Endothelial cell of hepatic sinusoid (primary cell): ENCODE measurements around the gene PERP.

ENCODE experiments used
- in situ Hi-C: cut with HindIII; loops from 2 replicates; pipeline ENCODE4 v1.10.0; 2017; ENCODE audit warnings: low sequenced_read_pairs

PERP gene

DNA sequence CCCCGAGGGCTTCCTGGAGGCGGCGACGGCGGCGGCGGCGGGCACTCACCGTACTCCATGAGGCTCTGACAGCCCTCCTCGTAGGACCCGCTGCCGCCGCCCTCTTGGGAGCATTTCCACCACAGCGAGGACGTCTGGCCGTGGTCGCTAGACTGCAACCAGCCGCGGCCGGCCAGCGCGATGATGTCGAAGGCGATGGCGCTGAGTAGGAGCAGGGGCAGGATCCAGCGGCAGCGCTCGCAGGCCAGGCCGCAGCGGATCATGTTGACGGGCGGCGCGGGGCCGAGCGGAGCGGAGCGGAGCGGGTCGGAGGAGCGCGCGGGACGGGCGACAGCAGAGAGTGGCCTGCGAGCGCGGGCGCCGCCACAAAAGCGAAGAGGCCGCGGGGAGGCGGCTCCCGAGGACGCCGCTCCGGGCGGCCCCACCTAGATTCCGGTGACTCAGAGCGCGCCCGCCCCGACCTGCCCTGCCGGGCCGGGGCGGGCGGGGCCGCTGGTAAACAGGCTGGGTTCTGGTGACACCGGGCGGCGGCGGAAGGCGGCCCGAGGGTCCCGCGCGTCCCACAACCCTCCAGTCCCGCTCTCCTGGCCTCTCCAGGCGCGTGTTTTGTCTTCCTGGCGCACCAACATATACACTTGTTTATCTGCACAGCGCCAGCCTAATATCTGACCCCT, at the start of gene PERP:
TSS of gene PERP (minus strand) at position 342 of the 674 bp plus-strand sequence. CDS start at position 263, 79 bp downstream.
- in situ Hi-C loops: no loop called here

DNA sequence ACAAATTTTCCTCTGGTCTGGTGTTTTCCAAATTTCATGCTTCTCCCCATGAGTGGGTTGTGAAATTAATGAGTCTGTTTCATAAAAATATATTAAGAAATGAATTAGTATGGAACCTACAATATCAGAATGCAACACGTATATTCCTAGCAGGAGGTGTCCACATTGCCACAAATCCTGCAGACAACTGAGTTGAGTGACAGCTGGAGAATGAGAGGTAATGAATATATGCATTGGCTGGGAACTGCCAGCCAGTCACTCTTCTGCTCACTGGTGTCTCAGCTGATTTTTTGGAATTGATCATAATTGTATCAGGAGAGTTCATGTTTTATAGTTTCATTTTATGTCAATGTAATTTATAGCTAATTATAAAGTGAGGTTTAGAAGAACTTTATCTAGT, 48.2 kb upstream of the PERP start:
- in situ Hi-C loops: no loop called here

DNA sequence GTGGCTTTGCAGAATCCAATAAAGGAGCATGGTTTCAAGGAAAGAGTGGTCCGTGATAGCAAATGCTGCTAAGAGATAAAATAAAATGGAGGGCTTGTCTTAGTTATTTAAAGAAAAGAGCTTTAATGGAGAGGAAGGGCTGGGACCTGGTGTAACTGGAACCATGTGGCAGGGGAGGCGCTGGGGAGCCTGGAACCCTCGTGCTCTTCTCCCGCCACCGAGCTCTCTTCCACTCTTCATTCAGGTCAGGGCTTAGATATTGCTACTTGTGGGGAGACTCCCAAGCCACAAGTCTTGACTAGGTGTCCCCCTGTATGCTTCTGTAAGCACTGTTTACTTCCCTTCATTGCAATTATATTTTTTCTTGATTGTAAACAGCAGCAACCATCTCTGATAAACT, 39.3 kb upstream of the PERP start:
- in situ Hi-C loops: no loop called here

DNA sequence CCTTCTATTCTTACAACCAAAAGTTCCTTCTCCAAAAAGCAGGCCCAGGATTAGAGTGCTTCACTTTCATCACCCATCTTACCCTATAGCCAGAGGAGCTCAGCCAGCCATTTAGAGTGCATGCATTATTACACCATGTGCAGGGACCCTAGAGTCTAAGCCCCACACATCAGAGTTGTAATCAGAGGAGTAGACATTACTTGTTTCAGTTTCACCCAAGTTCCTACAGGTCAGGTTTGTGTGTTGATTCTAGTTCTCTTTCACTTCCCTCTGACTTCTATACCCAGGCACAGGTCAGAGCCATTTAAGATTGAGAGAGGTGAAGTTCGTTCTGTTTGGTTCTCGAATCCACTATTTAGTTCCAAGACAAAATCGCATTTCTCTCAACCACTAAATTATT, 38.2 kb upstream of the PERP start:
- in situ Hi-C loops: no loop called here

DNA sequence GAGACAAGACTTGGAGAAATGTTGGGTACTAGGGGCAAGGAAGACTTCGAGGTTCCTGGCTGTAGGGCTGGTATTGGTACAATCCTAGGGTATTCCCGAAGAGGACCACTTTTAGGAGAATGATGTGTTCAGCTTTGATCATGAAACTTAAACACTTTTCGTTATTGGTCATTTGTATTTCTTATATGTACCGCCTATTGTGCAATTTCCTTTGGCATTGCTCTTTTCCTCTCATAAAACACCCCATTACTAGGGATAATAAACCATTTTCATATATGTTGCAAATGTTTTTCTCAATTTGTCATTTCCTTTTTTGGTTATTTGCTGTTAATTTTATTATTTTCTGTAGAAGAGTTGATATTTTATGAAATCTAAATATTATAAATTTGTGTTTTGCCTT, 35.6 kb upstream of the PERP start:
- in situ Hi-C loops: no loop called here

DNA sequence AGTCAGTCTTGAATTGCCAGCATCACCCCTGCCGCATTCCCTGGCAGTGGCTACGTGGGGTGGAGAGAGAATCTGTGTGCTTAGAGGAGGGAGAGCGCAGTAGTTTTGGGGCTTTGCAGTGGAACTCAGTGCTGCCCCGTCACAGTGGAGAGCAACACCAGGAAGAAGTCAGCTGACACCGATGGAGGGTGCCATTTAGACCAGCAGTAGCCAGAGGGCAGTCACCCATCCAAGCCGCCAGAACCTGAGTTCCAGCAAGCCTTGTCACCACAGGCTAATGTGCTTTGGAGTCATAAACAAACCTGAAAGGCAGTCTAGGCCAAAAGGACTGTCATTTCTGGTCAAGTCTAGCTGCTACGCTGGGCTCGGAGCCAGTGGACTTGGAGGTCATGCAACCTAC, 22.0 kb upstream of the PERP start:
- in situ Hi-C loops: no loop called here

DNA sequence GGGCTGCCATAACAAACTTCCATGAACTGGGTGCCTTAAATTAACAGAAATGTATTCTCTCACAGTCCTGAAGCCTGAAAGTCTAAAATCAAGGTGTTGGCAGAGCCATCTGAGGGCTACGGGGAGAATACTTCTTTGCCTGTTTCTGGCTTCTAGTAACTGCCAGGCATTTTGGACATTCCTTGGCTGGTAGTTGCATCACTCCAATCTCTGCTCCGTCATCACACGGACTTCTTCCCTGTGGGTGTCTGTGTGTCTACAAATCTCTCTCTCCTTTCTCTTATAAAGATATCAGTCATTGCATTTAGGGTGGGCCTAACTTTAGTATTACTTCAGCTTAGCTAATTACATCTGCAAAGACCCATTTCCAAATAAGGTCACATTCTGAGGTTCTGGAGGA, 20.9 kb upstream of the PERP start:
- in situ Hi-C loops: no loop called here

DNA sequence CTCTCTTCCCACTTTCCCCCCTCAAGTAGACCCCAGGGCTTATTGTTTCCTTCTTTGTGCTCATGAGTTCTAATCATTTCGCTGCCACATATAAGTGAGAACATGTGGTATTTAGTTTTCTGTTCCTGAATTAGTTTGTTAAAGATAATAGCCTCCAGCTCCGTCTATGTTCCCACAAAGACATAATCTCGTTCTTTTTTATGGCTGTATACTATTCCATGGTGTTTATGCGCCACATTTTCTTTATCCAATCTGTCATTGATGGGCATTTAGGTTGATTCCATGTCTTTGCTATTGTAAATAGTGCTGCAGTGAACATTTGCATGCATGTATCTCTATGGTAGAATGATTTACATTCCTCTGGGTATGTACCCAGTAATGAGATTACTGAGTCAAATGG, 16.9 kb upstream of the PERP start:
- in situ Hi-C loops: no loop called here

DNA sequence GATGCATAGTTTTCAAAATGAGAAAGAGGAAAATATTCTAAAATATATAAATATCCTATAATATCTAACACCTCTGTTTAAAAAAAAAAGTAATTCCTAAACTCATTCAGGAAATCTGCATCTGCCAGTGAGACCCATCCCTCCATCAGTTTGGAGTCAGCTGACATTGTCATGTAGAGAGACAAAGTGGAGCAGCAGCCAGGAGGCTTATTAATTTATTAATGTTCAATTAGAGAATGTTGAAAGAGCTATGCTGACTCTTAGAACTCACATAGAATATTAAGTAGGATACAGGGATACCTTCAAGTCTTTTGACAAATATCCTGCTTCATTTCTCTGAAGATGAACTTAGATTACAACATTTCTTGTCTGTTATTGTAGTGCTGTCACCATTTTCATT, 12.8 kb upstream of the PERP start:
- in situ Hi-C loops: loop anchor here (5.0 kb wide), 1 partner anchor 32 kb away; no protein-coding TSS in a partner anchor

DNA sequence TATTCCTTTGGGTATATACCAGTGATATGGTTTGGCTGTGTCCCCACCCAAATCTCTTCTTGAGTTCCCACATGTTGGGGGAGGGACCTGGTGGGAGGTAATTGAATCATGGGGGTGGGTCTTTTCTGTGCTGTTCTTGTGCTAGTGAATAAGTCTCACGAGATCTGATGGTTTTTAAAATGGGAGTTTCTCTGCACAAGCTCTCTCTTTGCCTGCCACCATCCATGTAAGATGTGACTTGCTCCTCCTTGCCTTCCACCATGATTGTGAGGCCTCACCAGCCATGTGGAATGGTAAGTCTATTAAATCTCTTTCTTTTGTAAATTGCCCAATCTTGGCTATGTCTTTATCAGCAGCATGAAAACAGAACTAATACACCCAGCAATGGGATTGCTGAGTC, 12.0 kb upstream of the PERP start:
- in situ Hi-C loops: loop anchor here (5.0 kb wide), 1 partner anchor 33 kb away; no protein-coding TSS in a partner anchor

DNA sequence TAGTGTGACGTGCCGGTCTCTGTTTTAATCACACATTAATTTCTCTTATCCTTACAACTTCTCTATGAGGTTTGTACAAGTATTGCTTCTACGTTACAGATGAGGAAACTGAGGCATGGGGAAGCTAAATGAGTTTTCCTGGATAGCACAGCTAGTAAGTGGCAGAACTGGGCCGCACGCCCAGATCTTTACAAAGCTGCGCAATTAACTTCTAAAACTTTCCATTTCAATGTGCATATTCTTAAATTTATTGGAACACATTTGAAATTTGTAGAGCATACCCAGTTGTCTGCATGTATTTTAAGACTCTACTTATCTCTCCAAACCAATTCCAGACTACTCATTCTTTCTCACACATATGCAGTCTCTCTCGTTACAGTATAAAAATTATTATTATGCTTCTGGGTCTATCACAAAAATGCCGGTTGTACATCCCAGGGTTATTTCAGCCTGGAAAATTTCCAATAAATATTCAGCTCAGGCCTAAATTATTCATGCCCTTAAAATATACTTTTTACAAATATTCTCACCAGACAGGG, 10.2 kb upstream of the PERP start:
- in situ Hi-C loops: loop anchor here (5.0 kb wide), 1 partner anchor 35 kb away; no protein-coding TSS in a partner anchor

DNA sequence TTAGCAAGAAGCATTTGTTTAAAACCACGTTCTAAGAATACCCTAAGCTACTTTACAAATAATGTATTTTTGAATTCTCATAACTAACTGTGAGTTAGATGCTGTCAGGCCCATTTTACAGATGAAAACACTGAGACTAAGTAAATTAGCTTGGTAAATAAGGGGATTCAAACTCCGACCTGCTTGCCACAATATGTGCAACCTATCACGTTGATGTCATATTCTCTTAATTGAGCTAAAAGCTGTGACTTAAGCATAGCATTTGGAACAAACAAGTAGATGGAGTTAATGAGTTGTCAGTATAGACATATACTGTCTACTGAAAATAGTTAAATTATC, 9.4 kb upstream of the PERP start:
- in situ Hi-C loops: loop anchor here (5.0 kb wide), 1 partner anchor 36 kb away; no protein-coding TSS in a partner anchor

DNA sequence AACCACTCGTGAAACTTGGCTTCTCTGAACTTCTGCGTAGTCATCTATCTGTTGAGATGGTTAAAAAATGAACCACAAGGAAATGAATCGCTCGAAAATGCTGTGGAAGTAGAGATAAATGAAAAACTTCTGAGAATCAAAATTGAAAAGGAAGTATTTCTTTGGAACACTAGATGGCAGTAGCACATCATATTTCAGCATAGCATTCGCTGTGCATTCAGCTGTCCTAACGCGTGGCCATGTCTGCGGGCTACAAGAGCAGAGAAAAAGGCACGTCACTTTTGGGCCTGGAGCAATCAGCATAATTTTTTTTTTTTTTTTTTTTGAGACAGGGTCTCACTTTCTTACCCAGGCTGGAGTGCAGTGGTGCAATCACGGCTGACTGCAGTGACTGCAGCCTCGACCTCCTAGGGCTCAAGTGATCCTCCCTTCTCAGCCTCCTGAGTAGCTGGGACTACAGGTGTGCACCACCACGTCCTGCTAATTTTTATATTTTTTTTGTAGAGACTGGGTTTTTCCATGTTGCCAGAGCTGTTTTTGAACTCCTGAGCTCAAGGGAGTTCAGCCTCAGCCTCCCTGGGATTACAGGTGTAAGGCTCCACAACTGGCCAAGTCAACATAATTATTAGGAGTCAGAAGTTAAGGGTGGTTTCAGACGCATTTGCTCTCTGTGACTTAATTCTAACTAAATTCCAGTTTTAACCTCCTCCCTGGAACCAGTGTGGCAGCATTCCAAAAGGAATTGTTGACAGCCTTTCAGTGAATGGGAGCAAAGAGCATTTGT, 8.8 kb upstream of the PERP start:
- in situ Hi-C loops: loop anchor here (5.0 kb wide), 1 partner anchor 36 kb away; no protein-coding TSS in a partner anchor

DNA sequence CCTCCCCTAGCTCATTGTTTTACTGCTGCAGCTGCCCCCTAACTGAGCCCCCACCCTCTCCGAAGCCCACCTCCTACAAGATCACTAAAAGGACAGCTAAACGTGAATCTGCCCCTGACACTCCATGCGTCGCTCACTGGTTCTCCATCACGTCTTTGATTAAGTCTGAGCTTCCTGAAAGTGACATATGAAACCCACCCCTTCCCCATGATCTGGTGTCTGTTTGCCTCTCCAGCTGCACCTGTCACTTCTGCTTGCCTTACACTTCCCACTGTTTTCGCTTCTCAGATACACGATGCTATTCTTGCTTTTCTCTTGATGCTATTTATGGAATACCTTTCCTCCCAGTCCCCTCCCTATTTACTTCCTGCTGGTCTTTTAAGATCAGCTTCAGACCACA, 8.0 kb upstream of the PERP start:
- in situ Hi-C loops: loop anchor here (5.0 kb wide), 1 partner anchor 37 kb away; no protein-coding TSS in a partner anchor

DNA sequence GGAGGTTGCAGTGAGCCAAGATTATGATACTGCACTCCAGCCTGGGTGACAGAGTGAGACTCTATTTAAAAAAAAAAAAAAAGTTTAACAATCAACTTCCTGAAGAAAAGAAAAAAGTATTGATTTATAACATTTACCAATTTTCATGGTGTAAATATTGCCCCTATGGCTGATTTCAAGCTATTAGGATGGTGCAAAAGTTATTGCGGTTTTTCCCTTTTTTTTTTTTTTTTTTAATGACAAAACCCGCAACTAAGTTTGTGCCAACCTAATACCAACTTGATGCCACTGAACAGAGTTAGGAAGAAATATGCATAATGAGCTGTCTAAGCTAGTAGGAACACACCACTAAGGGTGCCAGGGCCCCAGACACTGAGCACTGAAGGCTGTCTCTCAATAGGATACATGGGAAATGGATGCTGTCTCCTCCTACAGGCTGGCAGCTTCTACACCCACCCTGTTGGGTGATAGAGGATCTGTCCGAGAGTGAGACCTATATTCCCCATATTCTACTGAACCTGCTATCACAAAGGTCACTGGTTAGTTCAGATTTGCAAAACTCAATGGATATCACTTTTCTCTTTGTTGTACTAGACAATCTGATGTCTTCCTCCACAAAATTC, 6.5 kb upstream of the PERP start:
- in situ Hi-C loops: no loop called here

DNA sequence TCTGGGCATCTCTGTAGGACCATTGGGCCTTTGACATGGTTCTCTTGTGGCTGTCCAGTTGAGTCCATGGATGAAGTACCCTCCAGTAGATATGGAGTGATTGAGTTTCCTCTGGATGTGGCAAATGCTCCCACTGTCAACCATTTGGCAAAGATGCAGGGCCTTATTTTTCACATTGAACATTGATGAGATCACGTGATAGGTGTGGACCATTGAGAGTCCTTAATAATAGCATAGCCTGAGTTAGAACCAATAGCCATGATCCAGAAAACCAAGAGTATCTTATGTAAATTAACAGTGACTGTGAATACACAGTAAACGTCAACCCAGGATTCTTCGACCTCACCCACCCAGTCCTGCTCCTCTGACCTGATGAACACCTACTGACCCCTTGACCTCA, 3.0 kb upstream of the PERP start:
- in situ Hi-C loops: no loop called here

DNA sequence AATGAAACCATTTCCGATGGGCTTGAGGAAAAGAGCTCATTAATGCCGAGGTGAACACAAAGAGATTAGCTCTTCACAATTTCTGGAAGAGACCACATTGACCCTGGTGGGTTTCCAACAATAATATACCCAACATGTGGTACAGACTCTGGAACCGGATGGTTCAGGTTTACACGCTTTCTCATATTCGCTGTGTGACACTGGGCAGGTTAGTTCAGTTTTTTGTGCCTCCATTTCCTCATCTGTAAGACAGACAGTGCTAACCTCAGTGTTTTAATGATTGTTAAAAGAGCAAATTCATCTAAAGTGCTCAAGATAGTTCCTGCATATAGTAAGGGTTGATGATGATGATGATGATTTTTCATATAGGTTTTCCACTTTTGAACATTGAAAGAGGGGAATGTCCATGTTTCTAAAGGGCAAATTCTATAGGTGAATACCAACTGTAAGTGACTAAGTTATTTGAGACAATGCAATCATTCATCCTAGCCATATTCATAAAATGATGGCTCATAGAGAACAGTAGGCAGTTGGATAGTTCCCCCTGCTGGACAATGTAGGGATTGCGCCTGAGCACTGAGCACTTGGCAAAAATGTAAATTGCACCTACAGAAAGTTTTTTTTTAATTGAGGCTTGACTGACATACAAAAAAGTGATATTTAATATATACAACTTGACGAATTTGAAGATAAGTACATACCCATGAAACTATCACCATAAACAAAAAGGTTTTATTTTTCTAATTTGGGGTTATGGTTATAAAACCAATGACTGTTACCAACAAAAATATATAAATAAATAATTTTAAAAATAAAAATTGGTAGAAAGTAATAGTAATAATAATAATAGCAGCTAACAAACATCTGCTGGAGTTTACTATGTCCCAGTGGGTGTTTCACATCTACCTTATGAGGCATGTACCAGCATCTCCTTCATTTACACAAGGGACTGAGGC, 2.1 kb upstream of the PERP start:
- in situ Hi-C loops: no loop called here

DNA sequence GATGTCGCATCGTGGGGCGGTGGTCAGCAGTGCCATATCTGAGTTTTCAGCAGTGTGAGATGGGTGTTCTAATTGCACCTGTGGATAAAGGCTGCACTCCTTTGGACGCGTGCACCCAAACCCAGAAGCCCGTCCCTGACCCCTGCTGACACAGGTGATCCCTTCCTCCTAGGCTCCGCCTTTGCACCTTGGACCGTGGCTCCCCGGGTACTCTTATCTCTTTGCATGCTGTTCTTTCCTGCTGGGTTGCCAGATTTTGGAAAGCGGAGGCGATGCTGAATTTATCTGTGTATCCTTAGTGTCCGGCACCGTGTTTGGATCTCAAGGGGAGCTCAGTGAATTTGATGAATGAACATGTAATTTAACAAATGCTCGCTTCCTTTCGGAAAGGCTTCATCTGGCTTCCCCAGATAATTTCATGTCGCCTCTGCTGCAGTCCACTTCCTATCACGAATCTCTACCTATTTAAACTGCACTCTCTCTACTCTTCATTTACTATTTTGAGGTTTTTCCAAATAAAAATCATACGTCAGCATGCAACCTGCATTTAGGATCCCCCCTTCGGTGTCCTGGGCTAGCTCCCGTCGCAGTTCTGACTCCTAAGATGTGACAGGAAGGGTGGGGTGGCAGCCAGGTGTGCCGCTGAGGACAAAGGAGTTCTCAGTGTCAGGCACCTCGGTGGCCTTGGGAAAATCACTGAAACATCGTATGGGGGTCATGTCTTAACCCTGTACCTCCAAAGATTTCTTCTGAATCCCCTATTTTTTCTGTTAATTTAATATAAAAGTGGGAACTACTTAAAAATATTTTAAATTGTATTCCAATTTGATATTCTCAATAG, 753 bp upstream of the PERP start:
- in situ Hi-C loops: no loop called here

DNA sequence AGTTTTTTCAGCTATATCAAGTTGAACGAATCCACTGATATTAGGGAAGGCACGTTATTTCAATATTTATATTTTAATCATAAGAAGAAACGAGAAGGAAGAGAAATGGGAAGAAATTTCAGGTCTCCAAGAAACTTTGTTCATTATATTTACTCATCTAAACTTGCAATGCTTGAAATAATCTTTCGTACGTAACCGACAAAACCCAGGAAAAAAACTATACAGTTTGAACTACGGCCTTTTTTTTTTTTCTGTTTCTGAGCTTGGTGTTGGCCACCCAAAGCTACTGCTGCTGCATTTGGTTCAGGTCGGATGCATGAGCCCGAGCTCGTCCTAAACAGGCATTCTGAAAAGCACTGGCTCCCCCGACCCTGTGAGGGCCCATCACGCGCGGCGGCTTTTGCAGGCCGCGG, 548 bp downstream of the PERP start:
- in situ Hi-C loops: no loop called here
